DMS53 treated with DMSO at 0.1 percent for 48 hours (cell line): Measurements from ENCODE around the gene LAMC2.
"Not testable (repeated sequence)": the region's sequence is repeated elsewhere in the genome, so short reads cannot be mapped to it uniquely, and the experiment has no call there.

Experiments used
- DNase-seq: peaks from one replicate; lab custom pipeline; 2025; ENCODE audit not compliant: unreplicated experiment; lab: John Stamatoyannopoulos, UW

Gene LAMC2

DNA sequence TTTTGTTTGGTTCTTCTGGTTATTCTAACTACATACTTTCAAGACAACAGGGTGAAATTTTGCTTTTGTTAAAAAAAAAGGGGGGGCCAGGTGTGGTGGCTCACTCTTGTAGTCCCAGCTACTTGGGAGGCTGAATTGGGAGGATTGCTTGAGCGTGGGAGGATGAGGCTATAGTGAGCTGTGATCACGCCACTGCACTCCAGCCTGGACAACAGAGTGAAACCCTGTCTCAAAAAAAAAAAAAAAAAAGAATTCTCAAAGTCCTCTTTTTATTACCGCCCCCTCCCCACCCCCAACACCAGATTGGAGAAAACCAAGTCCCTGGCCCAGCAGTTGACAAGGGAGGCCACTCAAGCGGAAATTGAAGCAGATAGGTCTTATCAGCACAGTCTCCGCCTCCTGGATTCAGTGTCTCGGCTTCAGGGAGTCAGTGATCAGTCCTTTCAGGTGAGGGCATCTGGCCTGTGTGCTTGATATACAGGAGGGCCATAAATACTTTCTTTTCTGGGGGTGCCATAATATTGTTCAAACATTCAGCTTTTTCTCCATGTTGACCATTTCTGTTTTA, 50.2 kb downstream of the LAMC2 start:
- DNase-seq, result no peak

GRCh38 chr1:183237046-183237445, 51.0 kb downstream of the LAMC2 start:
- no peak for DNase-seq

- no peak for DNase-seq
Measured at GRCh38 chr1:183238071-183238470, 52.0 kb downstream of the LAMC2 start.

DNA sequence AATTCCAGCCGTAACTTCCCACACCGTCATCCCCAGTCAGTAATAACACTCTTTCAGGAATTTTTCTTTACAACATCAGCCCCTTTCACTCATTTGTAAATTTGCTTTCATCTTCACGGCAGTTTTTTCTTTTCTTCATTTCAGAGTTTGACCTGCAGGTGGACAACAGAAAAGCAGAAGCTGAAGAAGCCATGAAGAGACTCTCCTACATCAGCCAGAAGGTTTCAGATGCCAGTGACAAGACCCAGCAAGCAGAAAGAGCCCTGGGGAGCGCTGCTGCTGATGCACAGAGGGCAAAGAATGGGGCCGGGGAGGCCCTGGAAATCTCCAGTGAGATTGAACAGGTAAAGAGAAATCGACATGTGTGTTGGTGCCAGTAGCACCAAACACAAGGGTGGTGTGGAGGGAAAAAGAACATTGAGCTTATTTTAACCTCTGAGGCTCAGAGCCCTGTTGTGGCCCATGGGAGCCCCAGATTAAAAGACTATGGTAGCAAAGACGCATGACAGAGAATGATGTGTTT, 53.2 kb downstream of the LAMC2 start:
- DNase-seq, result no peak

- no peak for DNase-seq
Measured at GRCh38 chr1:183239793-183240525, 53.9 kb downstream of the LAMC2 start.

DNA sequence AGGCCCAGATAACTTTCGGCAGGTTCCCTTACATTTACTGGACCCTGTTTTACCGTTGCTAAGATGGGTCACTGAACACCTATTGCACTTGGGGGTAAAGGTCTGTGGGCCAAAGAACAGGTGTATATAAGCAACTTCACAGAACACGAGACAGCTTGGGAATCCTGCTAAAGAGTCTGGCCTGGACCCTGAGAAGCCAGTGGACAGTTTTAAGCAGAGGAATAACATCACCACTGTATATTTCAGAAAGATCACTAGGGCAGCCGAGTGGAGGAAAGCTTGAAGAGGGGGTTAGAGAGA, 54.4 kb downstream of the LAMC2 start:
- DNase-seq, result no peak

DNA sequence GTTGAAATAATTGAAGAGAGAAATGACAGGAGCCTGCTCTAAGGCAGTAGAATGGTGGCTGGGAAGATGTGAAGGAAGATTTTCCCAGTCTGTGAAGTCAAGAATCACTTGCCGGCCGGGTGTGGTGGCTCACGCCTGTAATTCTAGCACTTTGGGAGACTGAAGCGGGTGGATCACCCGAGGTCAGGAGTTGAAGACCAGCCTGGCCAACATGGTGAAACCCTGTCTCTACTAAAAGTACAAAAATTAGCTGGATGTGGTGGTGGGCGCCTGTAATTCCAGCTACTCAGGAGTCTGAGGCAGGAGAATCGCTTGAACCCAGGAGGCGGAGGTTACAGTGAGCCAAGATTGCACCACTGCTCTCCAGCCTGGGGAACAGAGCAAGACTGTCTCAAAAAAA, 54.8 kb downstream of the LAMC2 start:
- not testable (repeated sequence) for DNase-seq

DNA sequence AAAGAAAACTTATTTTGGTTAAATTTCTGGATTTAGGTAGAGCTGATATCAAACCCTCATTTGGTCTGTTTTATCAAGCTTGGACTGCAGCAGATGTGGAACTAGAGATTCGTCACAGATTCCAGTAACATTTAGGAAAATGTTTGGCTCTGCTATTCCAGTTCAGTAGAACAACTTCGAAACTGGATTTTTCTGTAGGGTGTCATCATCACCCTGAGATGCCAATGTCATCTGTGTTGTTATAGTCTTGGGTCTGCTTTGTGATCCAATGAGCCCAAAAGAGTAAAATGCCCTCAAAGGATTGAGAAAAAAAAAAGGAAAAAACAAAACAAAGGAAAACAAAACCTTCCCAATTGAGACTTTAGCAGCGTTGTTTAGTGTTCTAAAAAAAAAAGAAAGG, 55.4 kb downstream of the LAMC2 start:
- DNase-seq, result no peak

DNA sequence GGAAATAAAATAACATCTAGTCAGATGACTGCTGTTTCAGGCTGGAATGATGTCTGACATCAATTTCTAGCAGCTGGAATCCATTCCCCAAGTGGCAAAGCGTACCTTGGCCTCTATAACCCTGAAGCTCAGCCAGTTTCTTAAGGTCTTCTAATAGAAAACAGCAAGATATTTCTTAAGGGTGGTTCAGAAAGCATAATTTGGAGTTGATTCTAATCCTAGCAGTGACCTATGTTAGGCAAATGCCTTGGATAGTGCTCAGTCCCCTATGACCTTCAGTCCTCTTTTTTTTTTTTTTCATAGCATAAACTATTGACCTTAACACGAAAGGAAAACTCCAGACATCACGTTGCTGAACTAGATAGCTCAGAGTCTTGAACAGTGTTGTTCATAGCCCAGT, 56.5 kb downstream of the LAMC2 start:
- DNase-seq, result no peak

DNA sequence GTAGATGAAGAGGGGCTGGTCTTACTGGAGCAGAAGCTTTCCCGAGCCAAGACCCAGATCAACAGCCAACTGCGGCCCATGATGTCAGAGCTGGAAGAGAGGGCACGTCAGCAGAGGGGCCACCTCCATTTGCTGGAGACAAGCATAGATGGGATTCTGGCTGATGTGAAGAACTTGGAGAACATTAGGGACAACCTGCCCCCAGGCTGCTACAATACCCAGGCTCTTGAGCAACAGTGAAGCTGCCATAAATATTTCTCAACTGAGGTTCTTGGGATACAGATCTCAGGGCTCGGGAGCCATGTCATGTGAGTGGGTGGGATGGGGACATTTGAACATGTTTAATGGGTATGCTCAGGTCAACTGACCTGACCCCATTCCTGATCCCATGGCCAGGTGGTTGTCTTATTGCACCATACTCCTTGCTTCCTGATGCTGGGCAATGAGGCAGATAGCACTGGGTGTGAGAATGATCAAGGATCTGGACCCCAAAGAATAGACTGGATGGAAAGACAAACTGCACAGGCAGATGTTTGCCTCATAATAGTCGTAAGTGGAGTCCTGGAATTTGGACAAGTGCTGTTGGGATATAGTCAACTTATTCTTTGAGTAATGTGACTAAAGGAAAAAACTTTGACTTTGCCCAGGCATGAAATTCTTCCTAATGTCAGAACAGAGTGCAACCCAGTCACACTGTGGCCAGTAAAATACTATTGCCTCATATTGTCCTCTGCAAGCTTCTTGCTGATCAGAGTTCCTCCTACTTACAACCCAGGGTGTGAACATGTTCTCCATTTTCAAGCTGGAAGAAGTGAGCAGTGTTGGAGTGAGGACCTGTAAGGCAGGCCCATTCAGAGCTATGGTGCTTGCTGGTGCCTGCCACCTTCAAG, 57.3 kb downstream of the LAMC2 start:
- no peak for DNase-seq

GRCh38 chr1:183244466-183244865, 58.4 kb downstream of the LAMC2 start:
- DNase-seq, result no peak

GRCh38 chr1:183245357-183245756, 59.3 kb downstream of the LAMC2 start:
- DNase-seq, result no peak

DNA sequence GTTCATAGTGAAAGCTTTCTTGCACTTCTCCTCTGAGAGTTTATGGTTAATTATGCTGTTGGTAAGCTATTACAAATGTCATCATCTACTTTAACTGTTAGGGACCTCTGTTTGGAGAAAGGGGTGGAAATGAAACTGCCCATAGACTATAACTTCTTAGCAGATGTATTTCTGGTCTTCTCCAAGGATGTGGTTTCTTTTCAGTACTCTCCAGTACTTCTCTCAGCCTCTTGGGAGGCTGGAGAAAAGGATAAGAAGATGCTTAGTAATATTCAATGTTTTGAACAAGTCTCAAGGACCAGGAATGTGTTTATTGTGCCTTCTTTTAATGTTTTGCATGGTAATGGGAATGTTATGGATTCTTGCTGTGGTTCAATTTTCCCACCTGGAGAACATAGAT, 60.4 kb downstream of the LAMC2 start:
- DNase-seq, result no peak

DNA sequence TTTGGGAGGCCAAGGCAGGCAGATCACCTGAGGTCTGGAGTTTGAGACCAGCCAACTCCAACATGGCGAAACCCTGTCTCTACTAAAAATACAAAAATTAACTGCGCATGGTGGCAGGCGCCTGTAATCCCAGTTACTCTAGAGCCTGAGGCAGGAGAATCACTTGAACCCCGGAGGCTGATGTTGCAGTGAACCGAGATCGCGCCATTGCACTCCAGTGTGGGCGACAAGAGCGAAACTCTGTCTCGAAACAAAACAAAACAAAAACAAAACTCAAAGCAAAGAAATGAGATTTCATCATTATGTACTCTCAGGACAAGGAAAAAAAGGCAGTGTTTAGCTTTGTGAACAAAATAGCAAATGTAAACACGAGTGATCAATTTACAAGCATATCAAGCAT, 61.0 kb downstream of the LAMC2 start:
- no peak for DNase-seq

- DNase-seq, result no peak
Measured at GRCh38 chr1:183247484-183247883, 61.4 kb downstream of the LAMC2 start.

DNA sequence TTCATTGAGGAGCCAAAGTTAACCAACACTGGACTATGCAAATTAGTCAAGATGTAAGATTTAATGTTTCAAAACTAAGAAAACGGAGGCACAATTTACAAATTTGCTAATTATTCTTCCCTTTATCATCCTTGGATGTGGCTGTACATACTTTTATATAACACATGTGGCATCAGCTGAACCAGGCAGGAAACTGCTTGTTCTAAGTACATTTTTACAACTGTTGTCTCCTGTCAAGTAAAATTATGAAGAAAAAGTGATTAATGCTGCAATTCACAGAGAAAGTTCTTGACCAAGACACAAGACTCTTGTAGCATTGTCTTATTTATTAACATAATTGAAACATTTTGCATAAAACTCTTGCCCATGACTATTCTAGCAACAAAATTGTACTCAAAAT, 61.9 kb downstream of the LAMC2 start:
- DNase-seq, result no peak

GRCh38 chr1:183248989-183249691, 63.1 kb downstream of the LAMC2 start:
- no peak for DNase-seq

- DNase-seq, result no peak
Measured at GRCh38 chr1:183249941-183250452, 63.9 kb downstream of the LAMC2 start.

DNA sequence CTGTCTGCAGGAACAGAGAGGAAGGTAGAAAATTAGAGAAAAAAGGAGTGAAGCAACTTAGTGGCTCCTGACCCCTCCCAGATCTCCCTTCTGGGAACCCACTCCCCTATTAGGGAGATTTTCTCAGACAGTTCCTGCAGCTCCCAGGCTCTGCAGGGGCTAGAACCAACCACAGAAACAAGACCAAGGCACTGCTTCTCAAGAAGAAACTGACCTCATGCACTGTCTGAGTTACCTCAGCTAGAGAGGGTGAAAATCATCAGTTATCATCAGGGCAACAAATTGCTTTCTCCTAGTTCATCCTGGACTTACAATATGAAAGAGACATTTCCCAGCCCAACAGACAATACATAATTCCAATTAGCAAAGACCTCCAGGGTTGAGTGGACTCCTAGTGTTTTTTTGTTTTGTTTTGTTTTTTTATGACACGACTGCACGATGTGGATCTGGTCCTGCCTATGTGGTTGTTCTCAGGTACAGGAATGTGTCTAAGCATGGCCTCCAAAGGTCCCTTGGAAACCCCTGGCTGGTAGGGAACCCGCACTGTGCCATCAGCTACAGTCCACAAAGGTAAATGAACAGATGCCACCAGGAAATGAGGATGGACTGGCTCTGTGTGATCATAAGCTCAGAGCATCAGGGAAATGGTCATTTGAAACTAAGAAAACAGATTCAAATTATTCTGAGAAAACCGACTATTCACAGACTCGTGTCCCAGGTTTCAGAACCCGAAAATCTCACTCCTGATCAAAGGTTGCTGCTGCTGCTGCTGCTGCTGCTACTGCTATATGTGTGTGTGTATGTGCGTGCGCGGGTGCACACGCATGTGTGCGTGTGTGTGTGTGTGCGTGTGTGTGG, 65.3 kb downstream of the LAMC2 start:
- no peak for DNase-seq

- no peak for DNase-seq
Measured at GRCh38 chr1:183251959-183252450, 65.9 kb downstream of the LAMC2 start.
